Activated CD8-positive, alpha-beta memory T cell treated with anti-CD3 and anti-CD28 coated beads for 1 hour (primary cell): ENCODE results near the gene TNRC6B.
A peak's percentile ranks its signal among the peaks of the same experiment; 100 is the strongest.
"Not testable (repeated sequence)": the region's sequence is repeated elsewhere in the genome, so short reads cannot be mapped to it uniquely, and the experiment has no call there.

Experiments
- DNase-seq, 2 donors: peaks; one replicate each; pipeline ENCODE4 v3.0.0-alpha.2; 2020; ENCODE audit warnings: low read depth in 1 of 2; ENCODE audit errors: extremely low read depth in 1 of 2

The TNRC6B gene

DNA sequence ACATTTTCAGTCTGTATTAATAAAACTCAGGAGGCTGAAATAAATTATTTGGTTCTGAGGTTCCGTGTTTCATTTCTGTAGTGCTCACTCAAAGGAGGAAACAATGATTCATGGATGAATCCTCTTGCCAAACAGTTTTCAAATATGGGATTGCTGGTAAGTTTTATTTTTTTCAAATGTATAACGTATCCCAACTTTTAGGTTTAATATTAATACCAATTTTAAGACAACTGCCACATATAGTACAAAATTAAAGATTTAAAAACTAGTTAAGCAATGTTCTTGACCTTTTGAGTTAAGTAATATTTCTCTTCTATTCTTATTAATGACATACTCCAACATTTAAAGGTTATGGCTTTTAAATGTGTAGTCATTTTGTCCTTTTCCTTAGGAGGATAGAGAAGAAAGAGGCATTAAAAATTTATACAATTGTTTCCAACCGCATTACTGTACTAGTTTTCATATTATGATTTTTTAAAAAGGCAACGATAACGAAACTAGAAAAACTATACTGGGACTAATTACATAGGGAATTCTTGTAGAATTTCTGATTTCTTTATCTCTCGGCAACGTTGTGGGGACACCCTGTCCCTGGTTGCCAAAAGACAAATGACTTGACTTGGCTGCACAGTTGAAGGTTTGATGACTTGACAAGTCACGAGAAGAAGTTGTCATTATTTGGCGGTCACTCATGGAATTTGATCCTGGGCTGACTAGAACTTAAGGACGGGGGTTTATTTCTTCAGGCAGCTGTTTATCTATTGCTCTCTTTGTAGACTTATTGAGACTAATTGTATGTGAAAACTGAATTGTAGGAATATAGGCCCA is 99.5 kb downstream of the TNRC6B start:
- DNase-seq = no peak

DNA sequence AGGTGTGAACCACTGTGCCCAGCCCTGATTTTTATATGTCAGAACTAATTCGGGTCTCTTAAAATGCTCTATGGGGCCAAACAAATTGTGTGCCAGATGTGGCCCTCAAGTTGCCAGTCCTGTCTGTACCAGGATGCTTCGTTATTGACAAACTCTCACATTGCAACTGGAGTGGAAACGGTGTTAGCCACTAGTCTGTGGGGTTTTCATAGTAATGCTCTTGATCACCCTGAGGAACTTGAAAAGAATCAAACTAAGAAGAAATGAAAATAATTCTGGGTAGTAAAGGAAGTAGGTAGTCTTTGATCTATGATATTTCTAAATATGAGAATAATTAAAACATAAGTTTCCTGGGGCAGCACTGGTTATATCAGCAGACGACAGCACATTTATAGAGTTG is 101.3 kb downstream of the TNRC6B start:
- no peak for DNase-seq

DNA sequence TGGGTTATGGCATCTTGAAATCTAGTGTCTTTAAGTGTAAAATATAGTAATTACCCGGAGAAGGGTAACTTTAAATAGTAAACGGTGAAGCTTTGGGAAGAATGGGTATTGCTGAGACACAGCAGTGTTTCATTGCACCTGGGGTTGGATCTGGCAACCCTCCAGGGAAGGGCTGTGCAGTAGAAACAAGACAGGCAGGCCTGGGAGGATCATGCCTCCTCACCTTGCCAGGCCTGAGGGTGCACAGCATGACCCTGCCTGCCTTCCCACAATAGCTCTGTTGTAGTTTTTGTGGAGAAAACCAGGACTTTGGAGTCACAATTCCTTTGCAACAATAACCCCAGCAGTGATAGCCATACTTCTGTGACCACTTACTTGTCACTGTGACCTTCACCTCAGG is 104.0 kb downstream of the TNRC6B start:
- DNase-seq = no peak

- no peak for DNase-seq
Observed at GRCh38 chr22:40285513-40285912, 107.8 kb downstream of the TNRC6B start.

GRCh38 chr22:40289991-40290459 is 112.3 kb downstream of the TNRC6B start:
- DNase-seq = peak; percentile 26 to 37

DNA sequence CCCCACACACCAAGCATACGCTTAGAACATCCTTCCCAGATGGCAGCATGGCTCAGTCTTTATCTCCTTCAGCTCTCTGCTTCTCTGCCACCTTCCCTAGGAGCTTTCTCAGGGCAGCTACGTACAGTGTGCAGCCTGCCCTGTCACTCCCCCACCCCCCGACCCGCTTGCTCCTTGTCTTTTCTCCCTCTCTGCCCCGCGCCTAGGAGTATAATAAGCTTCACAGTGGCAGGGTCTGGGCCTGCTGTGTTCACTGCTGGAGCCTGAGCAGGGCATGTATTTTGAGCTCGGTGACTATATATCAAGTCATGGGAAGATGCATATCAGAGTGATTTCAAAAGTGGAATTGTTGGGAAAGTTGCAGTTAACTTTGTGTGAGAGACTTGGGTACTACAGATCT is 112.8 kb downstream of the TNRC6B start:
- no peak for DNase-seq

DNA sequence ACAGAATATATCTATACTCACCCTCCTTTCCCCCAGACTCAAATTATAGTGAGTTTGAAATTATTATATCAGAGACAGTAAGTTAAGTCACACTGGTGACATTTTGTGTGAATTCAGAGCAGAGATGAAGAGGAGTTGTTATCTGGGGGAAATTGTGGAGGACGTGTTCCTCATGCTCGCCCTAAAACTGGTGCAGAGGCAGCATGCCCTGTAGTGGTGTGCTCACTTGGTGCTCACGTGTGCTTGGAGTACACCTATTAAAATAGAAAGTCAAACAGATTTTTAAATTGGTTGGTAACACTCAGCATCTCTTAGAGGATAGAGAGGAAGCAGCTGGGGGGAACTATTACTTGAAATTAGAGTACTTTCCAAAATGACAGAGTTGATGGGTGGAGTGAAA is 117.0 kb downstream of the TNRC6B start:
- no peak for DNase-seq

GRCh38 chr22:40300316-40300715 is 122.6 kb downstream of the TNRC6B start:
- DNase-seq = no peak

DNA sequence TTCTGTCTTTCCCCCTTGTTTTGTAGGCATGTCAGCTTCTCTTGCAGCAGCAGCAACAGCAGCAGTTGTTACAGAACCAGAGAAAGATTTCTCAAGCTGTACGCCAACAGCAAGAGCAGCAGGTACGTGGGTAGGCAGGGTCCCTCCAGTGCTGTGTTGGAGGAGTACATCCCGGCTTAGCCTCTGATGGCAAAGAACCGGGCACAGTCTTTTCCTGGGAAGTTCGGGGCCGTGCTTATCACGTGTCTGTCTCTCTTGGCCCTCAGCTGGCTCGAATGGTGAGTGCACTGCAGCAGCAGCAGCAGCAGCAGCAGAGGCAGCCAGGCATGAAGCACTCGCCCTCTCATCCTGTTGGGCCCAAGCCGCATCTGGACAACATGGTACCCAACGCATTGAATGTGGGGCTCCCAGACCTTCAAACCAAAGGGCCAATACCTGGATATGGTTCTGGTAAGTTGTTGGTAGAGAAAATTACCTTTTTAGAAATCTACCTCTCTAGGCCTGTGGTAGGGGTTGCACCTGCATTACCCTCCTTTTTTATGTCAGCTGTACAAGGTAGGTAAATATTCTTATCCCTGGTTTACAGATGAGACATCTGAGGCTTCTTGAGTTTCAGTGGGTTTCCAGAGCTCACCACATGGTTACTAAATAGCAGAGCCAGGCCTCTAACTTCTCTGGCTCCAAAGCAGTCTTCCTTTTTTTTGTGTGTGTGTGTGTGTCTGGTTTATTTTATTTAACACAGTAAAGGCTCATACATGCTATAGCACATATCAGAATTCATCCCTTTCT is 123.4 kb downstream of the TNRC6B start:
- DNase-seq = no peak

- no peak for DNase-seq
Observed at GRCh38 chr22:40302149-40302548, 124.4 kb downstream of the TNRC6B start.

- no peak for DNase-seq
Observed at GRCh38 chr22:40305625-40306024, 127.9 kb downstream of the TNRC6B start.

DNA sequence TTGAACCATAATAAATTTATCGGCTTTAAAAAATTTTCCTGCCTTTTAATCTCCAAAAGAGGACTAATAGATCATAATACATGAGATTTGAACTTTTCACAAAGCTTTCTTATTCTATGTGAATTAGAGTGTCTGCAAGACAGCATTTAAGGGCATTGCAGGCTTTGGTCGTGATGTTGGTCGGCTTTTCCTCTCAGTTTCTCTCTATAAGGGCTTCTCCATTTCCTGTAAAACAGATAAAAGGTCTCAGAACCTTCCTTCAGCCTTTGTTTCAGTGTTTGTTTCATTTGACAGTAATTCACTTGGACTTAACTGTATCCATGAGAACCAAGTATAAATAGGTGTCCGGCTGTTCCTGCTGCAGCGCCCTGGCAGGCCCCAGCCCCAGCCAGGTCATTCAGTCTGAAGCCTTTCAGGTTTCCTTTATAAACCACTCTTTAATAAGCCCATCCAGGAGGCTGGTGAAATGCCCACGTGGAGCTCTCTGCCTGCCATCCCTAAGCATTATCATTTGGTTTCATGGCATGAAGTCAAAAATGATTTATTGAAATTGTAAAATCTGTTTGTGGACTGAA is 131.4 kb downstream of the TNRC6B start:
- DNase-seq = no peak

DNA sequence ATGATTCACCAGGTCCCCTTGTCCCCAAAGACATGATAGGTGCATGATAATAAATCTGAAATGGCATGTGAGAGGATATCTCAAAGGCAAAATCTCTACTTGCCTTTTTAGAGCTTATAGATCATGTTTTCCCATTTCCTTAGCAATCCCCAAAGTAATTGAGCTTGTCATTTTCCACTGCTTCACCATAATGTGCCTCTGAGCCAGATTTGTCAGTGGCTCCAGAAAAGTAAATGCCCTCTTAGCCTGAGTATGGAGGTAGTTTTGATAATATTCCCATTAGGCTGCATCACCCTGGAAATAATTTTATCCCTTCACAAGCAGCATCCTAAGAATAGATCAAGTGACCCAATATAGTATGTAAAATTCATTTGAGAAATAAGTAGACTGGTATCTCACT is 131.9 kb downstream of the TNRC6B start:
- DNase-seq = no peak

DNA sequence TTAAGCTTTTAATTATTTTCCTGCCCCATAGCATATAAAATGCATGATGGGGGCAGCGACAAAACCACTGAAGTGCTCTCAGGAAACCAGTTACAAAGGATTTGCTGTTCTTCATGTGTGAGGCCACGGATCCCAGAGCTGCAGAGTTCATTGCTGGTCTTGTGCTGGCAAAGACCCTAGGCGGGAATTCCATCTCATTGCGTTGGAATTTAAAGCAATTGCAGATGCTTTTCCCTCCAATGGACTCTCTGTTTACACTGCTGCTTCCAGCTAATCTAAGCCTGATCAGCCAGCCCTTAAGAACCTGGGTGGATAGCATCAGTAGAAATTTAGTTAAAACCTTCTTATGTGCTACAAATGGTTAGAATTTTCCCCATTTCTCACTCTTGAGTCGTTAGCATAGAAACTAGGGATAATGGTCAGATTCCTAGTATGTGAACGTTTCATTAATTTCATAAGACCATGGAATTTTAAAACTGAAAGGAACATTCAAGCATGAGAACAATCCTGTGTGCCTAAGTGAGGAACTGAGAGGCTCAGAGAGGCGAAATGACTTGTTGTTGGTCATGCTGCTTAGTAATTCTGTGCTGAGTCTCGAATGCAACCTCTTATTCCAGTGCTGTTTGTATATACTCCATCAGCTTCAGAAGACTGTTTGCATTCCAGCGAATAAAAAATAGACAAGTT is 132.5 kb downstream of the TNRC6B start:
- DNase-seq = no peak

DNA sequence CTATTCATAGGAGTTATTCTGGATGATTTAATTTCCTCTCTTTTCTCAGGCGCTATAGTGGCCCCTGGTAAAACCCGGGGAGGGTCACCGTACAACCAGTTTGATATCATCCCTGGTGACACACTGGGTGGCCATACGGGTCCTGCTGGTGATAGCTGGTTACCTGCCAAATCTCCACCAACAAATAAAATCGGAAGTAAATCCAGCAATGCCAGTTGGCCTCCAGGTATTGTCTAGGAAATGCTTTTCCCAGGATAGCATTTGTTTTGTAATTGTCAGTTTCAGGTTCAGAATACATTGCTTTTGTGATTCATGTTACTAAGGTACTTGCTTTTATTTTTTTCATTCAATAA is 133.0 kb downstream of the TNRC6B start:
- DNase-seq = no peak

GRCh38 chr22:40311646-40312045 is 133.9 kb downstream of the TNRC6B start:
- not testable (repeated sequence) for DNase-seq

DNA sequence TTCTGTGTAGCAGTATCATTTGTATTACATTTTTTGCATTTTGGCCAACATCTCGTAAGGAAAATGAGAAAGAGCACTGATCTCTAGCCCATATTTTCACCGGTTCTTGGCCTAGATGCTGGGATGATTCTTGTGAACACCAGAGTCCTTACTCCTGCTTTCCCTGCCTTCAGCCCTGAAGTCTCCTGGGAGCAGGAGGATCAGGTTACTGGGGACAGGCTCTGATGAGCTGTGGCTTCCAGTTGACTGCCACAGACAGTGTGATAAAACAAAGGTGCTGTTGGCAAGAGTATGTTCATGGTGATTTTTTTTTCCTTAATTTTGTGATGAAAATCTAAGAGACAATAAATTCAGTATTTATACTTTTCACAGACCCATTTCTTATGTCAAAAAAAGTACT is 134.3 kb downstream of the TNRC6B start:
- DNase-seq = no peak

DNA sequence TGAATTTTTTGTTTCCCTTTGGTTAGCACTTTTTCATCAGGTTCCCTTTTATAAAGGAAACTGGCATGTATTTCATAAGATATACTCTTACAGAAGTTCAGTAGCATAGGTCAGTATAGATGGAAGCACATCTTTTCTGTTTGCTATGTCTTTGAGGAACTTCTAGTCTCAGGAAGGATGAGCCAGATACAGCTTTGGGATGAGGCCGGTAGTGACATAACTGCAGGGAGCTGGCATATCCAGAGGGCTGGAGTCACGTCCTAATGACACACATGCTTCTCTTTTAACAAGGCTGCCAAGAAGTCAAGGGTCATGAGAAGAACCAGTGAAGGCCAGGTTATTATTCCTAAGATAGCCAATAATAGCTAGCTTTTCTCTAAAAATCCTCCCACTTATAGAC is 135.3 kb downstream of the TNRC6B start:
- no peak for DNase-seq

DNA sequence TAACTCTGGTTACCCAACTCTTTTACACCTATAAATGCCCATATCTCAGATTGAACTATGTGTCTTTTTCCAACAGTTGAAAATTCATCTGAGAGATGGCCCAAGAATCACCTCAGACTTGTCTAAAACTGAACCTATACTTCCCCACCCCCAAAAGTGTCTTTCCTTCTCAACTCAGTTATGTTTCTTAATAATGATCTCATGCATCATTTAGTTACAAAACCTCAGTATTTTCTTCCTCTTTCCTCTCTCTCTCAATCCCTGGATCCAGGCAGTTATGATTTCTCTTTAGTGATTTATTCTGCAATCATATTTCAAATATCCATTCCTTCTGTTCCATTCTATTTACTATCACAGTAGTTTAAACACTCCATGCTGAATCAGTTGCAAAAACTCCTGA is 136.3 kb downstream of the TNRC6B start:
- no peak for DNase-seq

DNA sequence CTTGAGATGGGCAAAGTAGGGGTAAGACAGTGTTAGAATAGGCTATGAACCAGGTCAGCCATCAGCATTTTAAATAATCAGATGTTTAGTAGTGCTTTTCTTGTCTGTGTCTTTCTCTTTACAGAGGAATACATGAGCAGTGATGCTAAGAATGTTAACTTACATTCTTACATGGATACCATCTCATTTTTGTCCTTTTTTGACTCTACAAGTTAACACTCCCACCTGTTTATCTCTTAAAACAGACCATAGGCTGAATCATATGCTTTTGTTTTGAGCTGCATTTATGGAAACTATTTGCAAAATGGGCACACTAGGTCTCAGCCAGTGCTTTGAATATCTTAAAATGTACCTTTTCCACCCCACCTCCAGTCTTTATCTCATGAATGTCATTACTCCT is 143.0 kb downstream of the TNRC6B start:
- DNase-seq = no peak

GRCh38 chr22:40322021-40322420 is 144.3 kb downstream of the TNRC6B start:
- no peak for DNase-seq
